ENCODE measurements around the gene PTPRU.

Gene PTPRU

DNA sequence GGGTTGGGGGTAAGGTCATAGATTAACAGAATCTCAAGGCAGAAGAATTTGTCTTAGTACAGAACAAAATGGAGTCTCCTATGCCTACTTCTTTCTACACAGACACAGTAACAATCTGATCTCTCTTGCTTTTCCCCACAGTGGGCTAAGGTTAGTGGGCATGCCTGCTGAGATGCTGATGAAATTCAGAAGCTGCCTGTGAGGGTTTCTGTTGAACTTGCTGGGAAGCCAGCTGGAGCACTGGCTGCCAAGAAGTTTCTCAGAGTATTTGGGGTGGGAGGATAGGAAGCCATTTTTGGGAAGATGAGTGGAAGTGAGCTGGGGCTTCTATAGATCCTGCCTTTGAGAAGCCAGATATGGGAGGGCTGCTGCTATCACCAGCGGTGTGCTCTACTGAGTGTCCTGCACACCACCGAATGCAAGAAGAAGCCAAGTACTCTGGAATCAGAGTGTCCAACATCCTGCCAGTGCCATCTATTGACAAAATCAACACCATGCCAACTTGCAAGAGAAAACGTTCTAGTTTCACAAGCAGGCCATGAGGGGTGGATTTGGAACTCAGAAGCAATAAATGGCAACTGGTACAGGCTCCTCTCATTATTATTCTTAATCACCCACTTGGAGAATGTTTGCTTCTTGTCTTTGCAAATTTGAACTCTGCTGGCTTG lies 102.7 kb downstream of the PTPRU start:
- no peak overlapping the region for H3K4me3 ChIP-seq (ENCODE audit: low read depth, low read length)
- DNase-seq (ENCODE audit: low read depth), result no peak
- TF ChIP-seq MAX (IDR thresholded peaks at IDR 0.05; ENCODE audit: low read depth, low read length) (no peak), MYC (IDR thresholded peaks at IDR 0.05; ENCODE audit: low read depth, low read length) (no peak), POLR2A (IDR thresholded peaks at IDR 0.05; ENCODE audit: extremely low read depth, insufficient read length) (no peak), CTCF (IDR thresholded peaks at IDR 0.05; ENCODE audit: low read depth, low read length) (no peak)

DNA sequence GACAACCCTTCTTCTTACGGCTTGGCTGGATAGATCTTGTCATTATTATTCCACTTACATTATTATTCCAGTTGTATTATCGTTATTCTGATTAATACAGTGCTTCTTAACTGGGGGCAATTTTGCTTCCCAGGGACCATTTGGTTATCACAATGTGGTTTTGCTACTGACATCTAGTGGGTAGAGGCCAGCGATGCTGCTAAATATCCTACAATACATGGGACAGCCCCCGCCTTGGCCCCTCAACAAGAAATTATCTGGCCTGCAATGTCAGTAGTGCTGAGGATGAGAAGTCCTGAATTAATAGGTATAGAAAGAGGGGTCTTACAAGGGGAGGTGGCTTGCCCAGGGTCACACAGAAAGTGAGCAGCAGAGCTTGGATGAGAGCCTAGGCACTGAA lies 105.6 kb downstream of the PTPRU start:
- H3K4me3 ChIP-seq (ENCODE audit: low read depth, low read length), result no peak overlapping the region
- DNase-seq (ENCODE audit: low read depth), result no peak
- TF ChIP-seq MAX (IDR thresholded peaks at IDR 0.05; ENCODE audit: low read depth, low read length), result no peak
- no peak for TF ChIP-seq POLR2A (IDR thresholded peaks at IDR 0.05; ENCODE audit: extremely low read depth, insufficient read length)
- TF ChIP-seq CTCF (IDR thresholded peaks at IDR 0.05; ENCODE audit: low read depth, low read length), result no peak
- no peak for TF ChIP-seq MYC (IDR thresholded peaks at IDR 0.05; ENCODE audit: low read depth, low read length)

DNA sequence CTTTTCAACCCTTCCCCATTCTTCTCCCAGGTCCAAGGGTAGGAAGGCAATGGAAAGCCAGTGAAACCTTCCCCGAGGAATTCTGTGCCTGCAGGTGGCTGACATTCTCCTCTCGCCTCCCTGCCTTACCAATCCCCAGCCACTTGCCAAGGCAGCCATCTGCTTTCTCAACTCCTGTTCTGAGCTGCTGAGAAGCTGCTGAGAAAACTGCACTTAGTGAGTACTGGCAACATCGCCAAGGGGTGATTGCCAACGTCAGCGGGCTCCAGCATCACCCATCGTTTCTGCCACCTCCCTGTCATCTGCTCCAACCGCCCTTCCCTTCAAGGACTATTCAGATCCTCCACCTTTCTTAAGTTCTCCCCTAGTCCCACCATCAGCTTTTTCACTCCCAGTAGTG lies 106.0 kb downstream of the PTPRU start:
- DNase-seq (ENCODE audit: low read depth), result no peak
- TF ChIP-seq POLR2A (IDR thresholded peaks at IDR 0.05; ENCODE audit: extremely low read depth, insufficient read length), result no peak
- TF ChIP-seq CTCF (IDR thresholded peaks at IDR 0.05; ENCODE audit: low read depth, low read length), result no peak
- no peak for TF ChIP-seq MYC (IDR thresholded peaks at IDR 0.05; ENCODE audit: low read depth, low read length)
- no peak for TF ChIP-seq MAX (IDR thresholded peaks at IDR 0.05; ENCODE audit: low read depth, low read length)
- H3K4me3 ChIP-seq (ENCODE audit: low read depth, low read length), result no peak overlapping the region

- no peak for TF ChIP-seq MYC (IDR thresholded peaks at IDR 0.05; ENCODE audit: low read depth, low read length)
- no peak for TF ChIP-seq MAX (IDR thresholded peaks at IDR 0.05; ENCODE audit: low read depth, low read length)
- no peak for TF ChIP-seq CTCF (IDR thresholded peaks at IDR 0.05; ENCODE audit: low read depth, low read length)
- no peak for TF ChIP-seq POLR2A (IDR thresholded peaks at IDR 0.05; ENCODE audit: extremely low read depth, insufficient read length)
- H3K4me3 ChIP-seq (ENCODE audit: low read depth, low read length), result no peak overlapping the region
- no peak for DNase-seq (ENCODE audit: low read depth)
Observed at GRCh38 chr1:29342983-29343382, 106.7 kb downstream of the PTPRU start.

DNA sequence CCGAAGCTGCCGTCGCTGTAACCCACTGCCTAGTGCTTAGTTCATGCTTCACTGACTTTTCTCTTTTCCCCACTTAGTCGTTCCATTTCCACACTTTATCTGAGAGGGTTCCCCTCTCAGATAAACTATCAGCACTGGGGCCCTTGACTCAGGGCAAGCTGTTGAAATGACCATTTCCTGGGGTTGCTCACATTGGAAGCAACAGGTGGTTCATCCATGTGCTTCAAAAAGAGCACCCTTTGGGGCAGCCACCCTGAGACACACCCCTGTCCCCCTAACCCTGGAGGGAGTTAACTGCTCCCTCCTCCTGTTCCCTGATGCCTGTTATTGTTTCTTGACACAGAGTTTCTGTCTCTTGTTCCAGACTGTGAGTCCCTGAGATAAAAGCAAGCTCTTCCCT lies 107.2 kb downstream of the PTPRU start:
- no peak overlapping the region for H3K4me3 ChIP-seq (ENCODE audit: low read depth, low read length)
- TF ChIP-seq MAX (IDR thresholded peaks at IDR 0.05; ENCODE audit: low read depth, low read length) (no peak), CTCF (IDR thresholded peaks at IDR 0.05; ENCODE audit: low read depth, low read length) (no peak), POLR2A (IDR thresholded peaks at IDR 0.05; ENCODE audit: extremely low read depth, insufficient read length) (no peak), MYC (IDR thresholded peaks at IDR 0.05; ENCODE audit: low read depth, low read length) (no peak)
- no peak for DNase-seq (ENCODE audit: low read depth)
